ENCODE results near the gene GABRR1. TPM values are rescaled to one million over a fixed set of nuclear protein-coding genes. Genes with fewer than 3 reads are reported as not detected.

Gene GABRR1
- polyA plus RNA-seq, 4 donors, result 1.3 to 2.8 (median 1.9) TPM

Other genes starting within 250 kb of the GABRR1 start
- gene PNRC1, start 136.6 kb downstream of the GABRR1 start, polyA plus RNA-seq (ENCODE audit: insufficient read length in 4 of 4), result 100 to 1,000 TPM; 101 to 122 (median 113) TPM
- 10 to 100 TPM; 11.8 to 24.1 (median 15.7) TPM for gene SRSF12, start 99.3 kb downstream of the GABRR1 start, polyA plus RNA-seq (ENCODE audit: insufficient read length in 4 of 4)
- 10 to 100 TPM; 29.1 to 48.0 (median 32.9) TPM for gene PM20D2, start 71.3 kb downstream of the GABRR1 start, polyA plus RNA-seq (ENCODE audit: insufficient read length in 4 of 4)
- gene GABRR2, start 97.9 kb upstream of the GABRR1 start, polyA plus RNA-seq (ENCODE audit: insufficient read length in 4 of 4), result 1 to 10 TPM in 3 of 4 donors, under 1 TPM in 1; 0.93 to 3.3 (median 1.9) TPM
- gene UBE2J1, start 135.4 kb upstream of the GABRR1 start, polyA plus RNA-seq (ENCODE audit: insufficient read length in 4 of 4), result 10 to 100 TPM; 51.4 to 63.6 (median 57.5) TPM
- 10 to 100 TPM; 29.9 to 37.3 (median 34.5) TPM for gene RRAGD, start 194.9 kb upstream of the GABRR1 start, polyA plus RNA-seq (ENCODE audit: insufficient read length in 4 of 4)
- gene ANKRD6, start 215.8 kb upstream of the GABRR1 start, polyA plus RNA-seq (ENCODE audit: insufficient read length in 4 of 4), result 10 to 100 TPM; 20.3 to 45.0 (median 30.3) TPM

Measured in left renal cortex interstitium (tissue), 4 donors.